HepG2 (cell line): ENCODE results near the gene ARHGEF38. TPM values are rescaled to one million over a fixed set of nuclear protein-coding genes. Genes with fewer than 3 reads are reported as not detected.

ENCODE experiments used
- ARNT ChIP-seq: fragments of 450-650 bp; IDR thresholded peaks from 2 replicates; pipeline ENCODE4 v1.6.1; 2017
- GFI1 ChIP-seq: sonication (generic); formaldehyde crosslinking; IDR thresholded peaks from 2 replicates; pipeline ENCODE4 v1.5.0; 2020; ENCODE audit warnings: missing genetic modification reagents, mild to moderate bottlenecking, borderline replicate concordance
- PPARG ChIP-seq: conservative IDR thresholded peaks from 2 replicates; pipeline ENCODE4 v1.6.1; 2016; ENCODE audit warnings: missing biosample characterization, missing genetic modification reagents
- polyA plus RNA-seq, 8 experiments: library from polyadenylated mRNA; depleted of rRNA in 3 of 8; stranded (reverse) in 7 of 8; unstranded in 1 of 8; fragments of >200 nt; fragmentation: Illumina TruSeq in 4 of 8; extraction: Trizol in 4 of 8; gene quantifications; 2 replicates each; pipeline versions ENCODE4 v1.2.1 to v1.2.3, GENCODE V29; 2011 to 2016; ENCODE audit warnings: low read depth in 4 of 8, missing spikeins in 1 of 8, mixed read lengths in 1 of 8; ENCODE audit not compliant: insufficient read depth in 1 of 8
- total RNA-seq, 5 experiments: library from RNA; depleted of rRNA; stranded (reverse); fragments of >200 nt; fragmentation: Illumina TruSeq; extraction: Trizol; gene quantifications; 2 replicates each; pipeline ENCODE4 v1.2.3, GENCODE V29; 2016; ENCODE audit warnings: low read depth in 1 of 5
- TF ChIP-seq, protein P1 (sequence below): sonication (generic); formaldehyde crosslinking; IDR thresholded peaks from 2 replicates; pipeline ENCODE4 v1.9.0; 2021; ENCODE audit warnings: mild to moderate bottlenecking, missing genetic modification reagents
- TF ChIP-seq, protein P2 (sequence below): sonication (generic); formaldehyde crosslinking; IDR thresholded peaks from 2 replicates; pipeline ENCODE4 v1.5.1; 2020; ENCODE audit warnings: missing genetic modification reagents, mild to moderate bottlenecking, borderline replicate concordance

The ARHGEF38 gene
- total and polyA plus RNA-seq, 2 of the 13 experiments (the other 11 are each of a cell fraction or from before 2014, with no cell fraction given), result not detected

DNA sequence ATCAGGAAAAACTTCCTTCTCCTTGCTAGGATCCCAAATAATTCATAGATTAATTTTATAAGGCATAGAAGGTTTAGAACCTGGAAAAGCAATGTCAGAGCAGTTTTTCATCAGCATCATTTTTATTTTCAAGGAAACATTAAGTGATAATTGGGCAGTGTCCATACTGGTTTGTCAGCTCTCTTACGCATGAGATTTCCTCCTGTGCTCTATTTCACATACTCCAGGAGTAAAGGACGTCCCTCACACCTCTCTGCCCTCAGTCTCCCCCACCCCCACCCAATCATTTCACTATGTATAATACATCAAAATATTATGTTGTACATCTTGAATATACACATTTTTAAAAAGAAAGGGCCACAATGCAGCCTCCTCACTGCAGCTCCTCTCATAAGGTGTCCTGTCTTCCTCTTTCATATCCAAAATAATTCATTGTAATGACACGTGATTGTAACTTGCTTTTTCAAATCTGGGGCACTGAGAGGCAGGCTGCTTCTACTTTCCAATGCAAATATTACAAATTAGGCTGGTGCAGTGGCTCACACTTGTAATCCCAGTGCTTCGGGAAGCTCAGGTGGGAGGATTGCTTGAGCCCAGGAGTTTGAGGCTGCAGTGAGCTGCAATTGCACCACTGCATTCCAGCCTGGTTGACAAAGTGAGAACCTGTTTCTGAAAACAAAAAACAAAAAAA, 34.4 kb downstream of the ARHGEF38 start (continued):
- TF ChIP-seq, protein P1, sequence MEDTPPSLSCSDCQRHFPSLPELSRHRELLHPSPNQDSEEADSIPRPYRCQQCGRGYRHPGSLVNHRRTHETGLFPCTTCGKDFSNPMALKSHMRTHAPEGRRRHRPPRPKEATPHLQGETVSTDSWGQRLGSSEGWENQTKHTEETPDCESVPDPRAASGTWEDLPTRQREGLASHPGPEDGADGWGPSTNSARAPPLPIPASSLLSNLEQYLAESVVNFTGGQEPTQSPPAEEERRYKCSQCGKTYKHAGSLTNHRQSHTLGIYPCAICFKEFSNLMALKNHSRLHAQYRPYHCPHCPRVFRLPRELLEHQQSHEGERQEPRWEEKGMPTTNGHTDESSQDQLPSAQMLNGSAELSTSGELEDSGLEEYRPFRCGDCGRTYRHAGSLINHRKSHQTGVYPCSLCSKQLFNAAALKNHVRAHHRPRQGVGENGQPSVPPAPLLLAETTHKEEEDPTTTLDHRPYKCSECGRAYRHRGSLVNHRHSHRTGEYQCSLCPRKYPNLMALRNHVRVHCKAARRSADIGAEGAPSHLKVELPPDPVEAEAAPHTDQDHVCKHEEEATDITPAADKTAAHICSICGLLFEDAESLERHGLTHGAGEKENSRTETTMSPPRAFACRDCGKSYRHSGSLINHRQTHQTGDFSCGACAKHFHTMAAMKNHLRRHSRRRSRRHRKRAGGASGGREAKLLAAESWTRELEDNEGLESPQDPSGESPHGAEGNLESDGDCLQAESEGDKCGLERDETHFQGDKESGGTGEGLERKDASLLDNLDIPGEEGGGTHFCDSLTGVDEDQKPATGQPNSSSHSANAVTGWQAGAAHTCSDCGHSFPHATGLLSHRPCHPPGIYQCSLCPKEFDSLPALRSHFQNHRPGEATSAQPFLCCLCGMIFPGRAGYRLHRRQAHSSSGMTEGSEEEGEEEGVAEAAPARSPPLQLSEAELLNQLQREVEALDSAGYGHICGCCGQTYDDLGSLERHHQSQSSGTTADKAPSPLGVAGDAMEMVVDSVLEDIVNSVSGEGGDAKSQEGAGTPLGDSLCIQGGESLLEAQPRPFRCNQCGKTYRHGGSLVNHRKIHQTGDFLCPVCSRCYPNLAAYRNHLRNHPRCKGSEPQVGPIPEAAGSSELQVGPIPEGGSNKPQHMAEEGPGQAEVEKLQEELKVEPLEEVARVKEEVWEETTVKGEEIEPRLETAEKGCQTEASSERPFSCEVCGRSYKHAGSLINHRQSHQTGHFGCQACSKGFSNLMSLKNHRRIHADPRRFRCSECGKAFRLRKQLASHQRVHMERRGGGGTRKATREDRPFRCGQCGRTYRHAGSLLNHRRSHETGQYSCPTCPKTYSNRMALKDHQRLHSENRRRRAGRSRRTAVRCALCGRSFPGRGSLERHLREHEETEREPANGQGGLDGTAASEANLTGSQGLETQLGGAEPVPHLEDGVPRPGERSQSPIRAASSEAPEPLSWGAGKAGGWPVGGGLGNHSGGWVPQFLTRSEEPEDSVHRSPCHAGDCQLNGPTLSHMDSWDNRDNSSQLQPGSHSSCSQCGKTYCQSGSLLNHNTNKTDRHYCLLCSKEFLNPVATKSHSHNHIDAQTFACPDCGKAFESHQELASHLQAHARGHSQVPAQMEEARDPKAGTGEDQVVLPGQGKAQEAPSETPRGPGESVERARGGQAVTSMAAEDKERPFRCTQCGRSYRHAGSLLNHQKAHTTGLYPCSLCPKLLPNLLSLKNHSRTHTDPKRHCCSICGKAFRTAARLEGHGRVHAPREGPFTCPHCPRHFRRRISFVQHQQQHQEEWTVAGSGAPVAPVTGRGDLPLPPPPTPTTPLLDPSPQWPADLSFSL (CRISPR knock-in tag), result no peak
- TF ChIP-seq, protein P2, sequence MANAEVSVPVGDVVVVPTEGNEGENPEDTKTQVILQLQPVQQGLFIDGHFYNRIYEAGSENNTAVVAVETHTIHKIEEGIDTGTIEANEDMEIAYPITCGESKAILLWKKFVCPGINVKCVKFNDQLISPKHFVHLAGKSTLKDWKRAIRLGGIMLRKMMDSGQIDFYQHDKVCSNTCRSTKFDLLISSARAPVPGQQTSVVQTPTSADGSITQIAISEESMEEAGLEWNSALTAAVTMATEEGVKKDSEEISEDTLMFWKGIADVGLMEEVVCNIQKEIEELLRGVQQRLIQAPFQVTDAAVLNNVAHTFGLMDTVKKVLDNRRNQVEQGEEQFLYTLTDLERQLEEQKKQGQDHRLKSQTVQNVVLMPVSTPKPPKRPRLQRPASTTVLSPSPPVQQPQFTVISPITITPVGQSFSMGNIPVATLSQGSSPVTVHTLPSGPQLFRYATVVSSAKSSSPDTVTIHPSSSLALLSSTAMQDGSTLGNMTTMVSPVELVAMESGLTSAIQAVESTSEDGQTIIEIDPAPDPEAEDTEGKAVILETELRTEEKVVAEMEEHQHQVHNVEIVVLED (CRISPR knock-in tag), result no peak
- TF ChIP-seq PPARG (CRISPR knock-in tag) (no peak), GFI1 (CRISPR knock-in tag) (no peak), ARNT (no peak)
